SU-DHL-6 (cell line): ENCODE data around the gene IBA57.

Experiments used
- CTCF ChIP-seq: fragments of 200-600 bp; sonication (generic); IDR thresholded peaks from one replicate; pipeline ENCODE4 v1.5.1; 2017; ENCODE audit warnings: antibody characterized with exemption, mild to moderate bottlenecking, low read length, moderate library complexity; ENCODE audit not compliant: insufficient read depth, poor library complexity, severe bottlenecking
- EZH2phosphoT487 ChIP-seq: fragments of 200-600 bp; sonication (generic), shearing (Covaris generic); conservative IDR thresholded peaks from 2 replicates; pipeline ENCODE4 v1.6.1; 2018; ENCODE audit warnings: mild to moderate bottlenecking, antibody characterized with exemption, low read length, moderate library complexity, mixed read lengths

GRCh38 chr1:228163007-228163753, 2.4 kb upstream of the IBA57 start:
- TF ChIP-seq CTCF (no peak), EZH2phosphoT487 (no peak)
